Measurements from ENCODE around the gene KAT6B. TPM values are rescaled to one million over a fixed set of nuclear protein-coding genes. Genes with fewer than 3 reads are reported as not detected.

The KAT6B gene
- total RNA-seq, 1 donor from 2014 or later, result 41.1 TPM

DNA sequence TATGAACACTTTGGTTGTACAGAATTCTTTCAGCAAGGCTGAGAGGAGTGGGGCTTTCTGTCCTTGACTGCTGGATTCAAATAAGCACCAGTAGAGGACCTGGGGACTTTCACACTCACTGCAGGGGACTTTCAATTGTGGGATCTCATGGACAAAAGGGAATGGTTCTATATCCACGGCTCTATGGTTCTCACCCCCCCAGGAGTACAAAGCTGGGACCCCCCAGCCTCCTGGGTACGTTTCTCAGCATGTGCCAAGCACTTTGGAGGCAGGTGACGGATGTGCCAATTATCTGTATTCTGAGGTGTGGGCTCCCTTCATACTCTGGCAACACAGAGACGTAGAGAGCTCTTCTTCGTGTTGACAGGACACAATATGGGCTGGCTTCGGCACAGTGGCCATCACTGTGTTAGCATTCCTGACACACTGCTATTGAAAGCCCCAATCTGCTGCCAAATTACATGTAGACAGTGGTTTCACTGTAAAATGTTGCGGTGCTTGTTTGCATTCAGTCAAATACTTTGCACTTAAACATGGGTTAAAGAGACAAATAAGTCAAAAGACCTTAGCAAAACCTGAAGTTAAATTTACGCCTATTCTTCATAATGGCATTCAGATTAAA is 192.4 kb downstream of the KAT6B start:
- Histone ChIP-seq H3K4me3 (no peak overlapping the region), H3K27me3 (no peaks in the 10 kb centered on the region), H3K9me3 (no peaks in the 10 kb centered on the region), H3K4me1 (peaks cover 0 to 2% of the 10 kb centered on the region in 2 donors), H3K27ac (no peak overlapping the region), H3K36me3 (peaks cover 12 to 36% of the 10 kb centered on the region in 2 donors)
- no peak for TF ChIP-seq CTCF (IDR thresholded peaks at IDR 0.05)
- intact Hi-C loops (cut with DNase I), result loop anchor here (5.0 kb wide), 1 partner anchor 751 kb away; no protein-coding TSS in a partner anchor
- DNase-seq (ENCODE audit: low spot score in 2 of 2), result no peak

DNA sequence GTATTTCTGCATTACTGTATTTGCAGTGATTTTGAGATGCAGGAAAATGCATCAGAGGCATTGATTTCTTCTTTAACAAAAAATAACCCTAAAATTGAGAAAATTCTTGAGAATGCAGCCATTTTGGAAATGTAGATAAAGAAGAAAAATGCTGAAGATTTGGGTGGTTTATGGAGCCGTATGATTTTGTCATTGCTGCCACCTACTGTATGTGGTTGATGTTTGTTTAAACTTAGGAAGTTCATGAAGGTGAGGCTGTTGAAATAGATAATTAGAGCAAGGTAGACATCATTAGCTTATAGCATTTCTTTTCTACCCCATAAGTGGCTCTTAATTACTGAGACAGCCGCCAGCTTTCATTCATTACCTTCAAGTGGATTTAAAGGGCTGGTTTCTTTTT is 193.0 kb downstream of the KAT6B start:
- no peaks in the 10 kb centered on the region for H3K4me1 ChIP-seq
- no peaks in the 10 kb centered on the region for H3K9me3 ChIP-seq
- H3K27me3 ChIP-seq, result no peaks in the 10 kb centered on the region
- no peak for DNase-seq (ENCODE audit: low spot score in 2 of 2)
- TF ChIP-seq CTCF (IDR thresholded peaks at IDR 0.05), result peak; percentile 11 to 43 (median 21)
- no peak overlapping the region for H3K4me3 ChIP-seq
- peaks cover 12 to 39% of the 10 kb centered on the region in 2 donors for H3K36me3 ChIP-seq
- no peak overlapping the region for H3K27ac ChIP-seq
- intact Hi-C loops (cut with DNase I), result loop anchor here (5.0 kb wide), 1 partner anchor 752 kb away; no protein-coding TSS in a partner anchor

DNA sequence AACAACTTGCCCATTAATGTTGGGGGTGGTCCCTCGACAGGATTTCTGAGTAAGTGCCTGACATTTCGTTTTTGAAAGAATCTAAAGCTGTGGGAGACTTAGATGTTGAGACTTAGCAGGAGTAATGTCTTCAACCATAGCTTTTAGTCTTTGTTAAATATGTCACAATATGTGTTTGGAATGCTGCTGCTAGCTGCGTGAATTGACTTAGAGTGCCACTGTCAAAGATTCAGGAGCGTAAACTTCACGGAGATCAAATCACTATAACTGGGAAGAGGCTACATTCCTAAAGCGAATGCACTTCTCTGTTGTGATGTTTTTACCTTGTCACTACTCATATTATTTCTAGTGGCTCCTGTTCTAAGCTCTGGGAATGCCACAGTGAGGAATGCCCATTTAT is 193.8 kb downstream of the KAT6B start:
- Histone ChIP-seq H3K9me3 (no peaks in the 10 kb centered on the region), H3K27me3 (no peaks in the 10 kb centered on the region), H3K27ac (no peak overlapping the region), H3K4me3 (no peak overlapping the region), H3K36me3 (peaks cover 16 to 44% of the 10 kb centered on the region in 2 donors), H3K4me1 (no peaks in the 10 kb centered on the region)
- DNase-seq (ENCODE audit: low spot score in 2 of 2), result no peak
- TF ChIP-seq CTCF (IDR thresholded peaks at IDR 0.05), result no peak
- intact Hi-C loops (cut with DNase I), result no loop called here

DNA sequence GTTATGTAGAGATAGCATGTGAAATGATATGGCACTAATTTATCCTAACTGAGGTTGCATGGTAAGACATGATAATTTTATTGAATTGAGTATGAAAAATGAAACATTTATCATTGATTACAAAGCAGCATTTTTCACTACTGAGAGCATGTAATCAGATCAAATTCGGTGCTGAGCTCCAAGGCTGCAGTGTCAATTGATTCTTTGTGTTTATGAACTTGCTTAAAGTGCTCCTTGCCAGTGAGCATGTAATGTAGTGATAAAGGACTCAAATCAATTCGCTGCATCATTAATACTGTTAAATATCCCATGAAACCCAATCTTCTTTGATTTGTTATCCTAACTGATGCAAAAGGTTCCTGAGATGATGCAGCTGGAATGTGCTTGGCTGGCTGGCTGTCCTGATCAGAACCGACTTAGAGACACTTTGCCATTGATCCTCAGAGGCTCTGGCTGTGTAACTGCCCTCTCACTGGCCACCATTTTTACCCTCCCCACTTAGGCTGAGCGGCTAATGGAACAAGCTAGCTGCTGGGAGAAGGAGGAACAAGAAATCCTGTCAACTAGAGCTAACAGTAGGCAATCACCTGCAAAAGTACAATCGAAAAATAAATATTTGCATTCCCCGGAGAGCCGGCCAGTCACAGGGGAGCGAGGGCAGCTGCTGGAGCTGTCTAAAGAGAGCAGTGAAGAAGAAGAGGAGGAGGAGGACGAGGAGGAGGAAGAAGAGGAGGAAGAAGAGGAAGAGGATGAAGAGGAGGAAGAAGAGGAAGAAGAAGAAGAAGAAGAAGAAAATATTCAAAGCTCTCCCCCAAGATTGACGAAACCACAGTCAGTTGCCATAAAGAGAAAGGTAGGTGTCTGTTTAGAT is 195.2 kb downstream of the KAT6B start:
- Histone ChIP-seq H3K36me3 (peaks cover 22 to 58% of the 10 kb centered on the region in 2 donors), H3K27me3 (no peaks in the 10 kb centered on the region), H3K4me1 (no peaks in the 10 kb centered on the region), H3K9me3 (no peaks in the 10 kb centered on the region), H3K27ac (no peak overlapping the region), H3K4me3 (no peak overlapping the region)
- no peak for TF ChIP-seq CTCF (IDR thresholded peaks at IDR 0.05)
- intact Hi-C loops (cut with DNase I), result no loop called here
- no peak for DNase-seq (ENCODE audit: low spot score in 2 of 2)

DNA sequence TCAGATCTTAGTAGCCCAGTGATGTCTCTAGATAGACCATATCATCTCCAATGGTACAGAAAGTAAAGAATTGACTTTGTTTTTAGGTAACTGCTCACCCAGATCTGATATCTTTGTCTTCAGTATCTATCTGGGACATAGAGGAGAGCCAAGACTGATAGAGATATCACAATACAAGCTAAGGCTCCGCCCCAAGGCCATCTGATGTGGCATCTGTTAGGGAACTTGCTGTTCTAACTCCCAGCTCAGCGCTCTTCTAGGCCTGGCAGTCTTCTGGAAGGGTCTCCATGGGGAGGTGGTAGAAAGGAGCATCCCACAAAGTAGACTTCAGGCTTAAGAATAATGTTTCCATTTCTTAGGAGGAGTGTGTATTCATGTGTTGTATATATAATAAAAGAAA is 196.7 kb downstream of the KAT6B start:
- Histone ChIP-seq H3K9me3 (no peaks in the 10 kb centered on the region), H3K4me3 (no peak overlapping the region), H3K36me3 (peaks cover 26 to 69% of the 10 kb centered on the region in 2 donors), H3K27ac (no peak overlapping the region), H3K4me1 (no peaks in the 10 kb centered on the region), H3K27me3 (no peaks in the 10 kb centered on the region)
- no peak for DNase-seq (ENCODE audit: low spot score in 2 of 2)
- no peak for TF ChIP-seq CTCF (IDR thresholded peaks at IDR 0.05)
- intact Hi-C loops (cut with DNase I), result no loop called here
